ENCODE results near the gene PRMT1.

Gene PRMT1

DNA sequence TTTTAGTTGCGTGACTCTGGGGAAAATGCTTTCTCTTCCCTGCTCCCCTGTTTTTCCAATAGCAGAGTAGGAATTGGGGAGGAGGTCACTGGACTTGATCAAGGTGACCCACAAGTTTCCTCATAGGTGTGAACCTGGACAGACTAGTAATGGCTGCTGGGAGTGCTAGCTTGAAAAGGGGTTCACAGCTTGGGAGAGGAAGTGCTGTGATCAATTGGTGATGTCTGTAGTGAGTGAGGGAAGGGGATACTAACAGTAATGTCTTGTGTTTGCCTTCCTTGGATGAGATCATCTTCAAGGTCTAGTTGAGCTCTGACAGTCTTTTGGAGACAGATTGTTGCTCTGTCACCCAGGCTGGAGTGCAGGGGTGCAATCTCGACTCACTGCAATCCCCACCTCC, 9.6 kb upstream of the PRMT1 start:
- no peak for DNase-seq (ENCODE audit: low read depth in 1 of 2, low spot score in 1 of 2)

- DNase-seq (ENCODE audit: low read depth in 1 of 2, low spot score in 1 of 2), result no peak
Observed at GRCh38 chr19:49669516-49669915, 7.6 kb upstream of the PRMT1 start.

DNA sequence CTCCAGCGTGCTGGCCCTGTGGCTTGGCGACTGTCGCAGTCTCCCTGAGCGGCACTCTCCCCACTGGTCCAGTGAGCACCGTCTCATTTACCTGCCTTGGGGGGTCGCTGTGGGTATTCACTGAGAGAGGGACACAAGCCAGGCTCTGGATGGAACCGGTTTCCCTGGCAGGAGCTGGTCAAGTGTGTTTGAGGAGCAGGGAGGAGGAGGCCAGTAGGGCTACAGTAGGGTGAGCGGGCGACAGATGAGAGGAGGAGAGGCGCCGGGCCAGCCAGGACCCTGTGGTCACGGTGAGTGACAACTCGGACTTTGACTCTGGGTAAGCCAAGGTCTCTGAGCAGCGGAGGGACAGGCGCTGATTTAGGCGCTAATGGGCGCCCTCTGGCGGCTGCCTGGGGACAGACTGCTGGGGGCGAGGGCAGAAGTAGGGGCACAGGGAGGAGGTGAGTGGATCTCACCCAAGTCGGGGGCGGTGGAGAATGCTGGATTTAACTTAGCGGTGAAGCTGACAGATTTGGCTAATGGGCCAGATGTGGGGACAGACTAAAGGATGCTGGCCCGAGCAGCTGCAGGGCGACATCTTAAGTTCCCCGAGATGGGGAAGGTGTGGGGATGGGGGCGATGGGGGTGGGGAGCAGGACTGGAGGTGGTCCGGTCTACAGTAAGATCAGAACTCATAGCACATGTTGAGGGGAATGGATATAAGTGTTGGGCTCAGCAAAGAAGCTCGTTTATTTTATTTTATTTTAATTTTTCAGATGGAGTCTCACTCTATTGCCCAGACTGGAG, 4.7 kb upstream of the PRMT1 start:
- peak; percentile 58 to 68 for DNase-seq (ENCODE audit: low read depth in 1 of 2, low spot score in 1 of 2)

DNA sequence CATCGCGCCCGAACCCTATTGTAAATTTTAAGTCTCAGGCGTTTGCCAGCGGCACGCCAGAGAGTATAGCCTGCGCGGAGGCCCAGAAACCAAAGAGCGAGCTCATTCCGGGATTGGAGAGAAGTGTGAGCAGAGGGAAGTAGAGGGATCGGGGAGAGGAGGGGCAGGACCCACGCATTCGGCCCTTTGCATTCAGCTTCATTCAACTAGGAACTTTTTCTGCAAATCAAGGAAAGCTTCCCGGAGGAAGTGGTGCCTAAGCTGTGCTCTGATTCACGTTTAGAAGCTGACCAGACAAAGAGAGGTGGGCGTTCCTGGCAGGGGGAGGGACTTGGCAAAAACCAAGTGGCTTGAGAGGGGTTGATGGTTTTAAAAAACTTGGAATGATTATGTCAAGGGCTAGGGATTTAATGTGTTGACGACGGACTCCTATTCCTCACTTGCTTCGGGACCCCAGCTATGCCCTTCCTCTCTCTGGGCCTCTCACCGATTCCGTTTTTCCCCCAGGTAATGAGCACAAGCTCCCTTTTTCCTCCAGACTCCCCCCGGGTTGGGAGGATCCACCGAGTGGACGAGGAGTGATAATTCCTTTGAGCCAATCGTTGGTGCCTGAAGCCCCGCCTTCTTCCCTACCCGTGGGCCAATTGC, 811 bp upstream of the PRMT1 start:
- no peak for DNase-seq (ENCODE audit: low read depth in 1 of 2, low spot score in 1 of 2)

DNA sequence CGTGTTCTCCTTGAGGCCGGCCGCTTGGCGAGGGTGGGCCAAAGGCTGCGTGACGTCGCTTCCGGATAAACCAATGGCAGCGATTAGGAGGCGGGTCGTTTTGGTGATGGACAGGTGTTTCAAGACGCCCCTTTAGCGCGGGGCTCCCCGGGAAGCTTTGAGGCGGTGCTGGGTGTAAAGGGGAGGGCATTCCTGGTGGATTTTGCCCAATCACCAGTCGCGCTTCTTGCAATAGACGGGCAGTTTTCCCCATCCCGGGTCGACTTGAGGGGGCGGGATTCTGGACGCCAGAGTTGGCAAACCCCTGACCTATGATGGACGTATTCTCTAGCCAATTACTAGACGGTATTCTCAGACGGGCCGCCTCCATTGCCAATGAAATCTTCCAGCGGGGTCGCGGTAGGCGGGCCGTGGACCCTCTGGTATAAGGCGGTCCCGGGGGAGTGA, 264 bp upstream of the PRMT1 start:
- peak; percentile 94 to 96 for DNase-seq (ENCODE audit: low read depth in 1 of 2, low spot score in 1 of 2)

- DNase-seq (ENCODE audit: low read depth in 1 of 2, low spot score in 1 of 2), result peak; percentile 69 to 70
Observed at GRCh38 chr19:49677901-49678674, 1.0 kb downstream of the PRMT1 start.

- DNase-seq (ENCODE audit: low read depth in 1 of 2, low spot score in 1 of 2), result no peak
Observed at GRCh38 chr19:49678985-49679770, 2.1 kb downstream of the PRMT1 start.

GRCh38 chr19:49679771-49680413, 2.8 kb downstream of the PRMT1 start:
- no peak for DNase-seq (ENCODE audit: low read depth in 1 of 2, low spot score in 1 of 2)

- DNase-seq (ENCODE audit: low read depth in 1 of 2, low spot score in 1 of 2), result peak; percentile 91 to 96
Observed at GRCh38 chr19:49680421-49681351, 3.6 kb downstream of the PRMT1 start.

- DNase-seq (ENCODE audit: low read depth in 1 of 2, low spot score in 1 of 2), result no peak
Observed at GRCh38 chr19:49681830-49682229, 4.8 kb downstream of the PRMT1 start.

GRCh38 chr19:49682274-49682673, 5.2 kb downstream of the PRMT1 start:
- no peak for DNase-seq (ENCODE audit: low read depth in 1 of 2, low spot score in 1 of 2)

- DNase-seq (ENCODE audit: low read depth in 1 of 2, low spot score in 1 of 2), result no peak
Observed at GRCh38 chr19:49683814-49684250, 6.8 kb downstream of the PRMT1 start.

DNA sequence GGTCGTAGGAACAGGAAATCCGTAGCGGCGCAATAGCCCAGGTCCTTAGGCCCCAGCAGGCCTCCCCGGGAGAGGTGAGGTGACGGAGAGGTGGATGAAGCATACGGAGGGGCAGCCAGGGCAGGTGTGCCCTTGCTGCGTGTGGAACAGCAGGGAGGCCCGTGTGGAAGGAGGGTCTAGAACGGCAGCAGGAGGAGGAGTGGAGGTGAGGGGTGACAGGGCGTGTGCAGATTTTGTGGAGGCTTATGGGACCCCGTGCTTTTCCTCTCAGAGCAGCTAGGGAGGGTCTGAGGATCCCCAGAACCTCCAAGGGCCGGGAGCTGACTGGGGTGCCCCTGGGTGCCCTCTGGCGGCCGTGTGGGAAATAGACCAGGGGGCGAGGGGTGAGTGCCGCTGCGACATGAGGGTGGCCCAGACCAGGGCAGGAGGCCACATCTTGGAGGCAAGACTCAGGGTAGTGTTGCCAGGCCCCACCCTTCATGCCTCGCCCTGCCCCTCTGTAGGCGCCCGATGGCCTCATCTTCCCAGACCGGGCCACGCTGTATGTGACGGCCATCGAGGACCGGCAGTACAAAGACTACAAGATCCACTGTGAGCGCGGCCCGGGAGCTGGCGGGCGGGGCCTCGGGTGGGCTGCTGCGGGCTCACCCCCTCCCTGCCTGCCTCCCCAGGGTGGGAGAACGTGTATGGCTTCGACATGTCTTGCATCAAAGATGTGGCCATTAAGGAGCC, 7.3 kb downstream of the PRMT1 start:
- no peak for DNase-seq (ENCODE audit: low read depth in 1 of 2, low spot score in 1 of 2)

- no peak for DNase-seq (ENCODE audit: low read depth in 1 of 2, low spot score in 1 of 2)
Observed at GRCh38 chr19:49684983-49685553, 8.0 kb downstream of the PRMT1 start.

DNA sequence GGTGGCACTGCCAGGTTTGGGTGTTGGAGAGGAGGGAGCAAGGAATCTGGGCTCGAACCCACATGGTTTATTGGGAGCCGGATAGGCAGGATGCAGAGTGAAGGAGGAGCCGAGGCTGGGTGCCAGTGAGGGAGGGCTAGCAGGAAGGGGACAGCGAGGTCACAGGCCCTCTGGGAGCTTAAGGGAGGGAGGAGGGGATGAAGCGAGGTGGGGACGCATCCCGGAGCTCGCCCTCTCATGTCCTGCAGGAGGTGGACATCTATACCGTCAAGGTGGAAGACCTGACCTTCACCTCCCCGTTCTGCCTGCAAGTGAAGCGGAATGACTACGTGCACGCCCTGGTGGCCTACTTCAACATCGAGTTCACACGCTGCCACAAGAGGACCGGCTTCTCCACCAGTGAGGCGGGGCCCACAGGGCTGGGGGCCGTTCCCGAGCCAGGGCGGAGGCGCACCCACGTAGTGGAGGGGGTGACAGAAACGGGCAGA, 8.8 kb downstream of the PRMT1 start:
- DNase-seq (ENCODE audit: low read depth in 1 of 2, low spot score in 1 of 2), result no peak

DNA sequence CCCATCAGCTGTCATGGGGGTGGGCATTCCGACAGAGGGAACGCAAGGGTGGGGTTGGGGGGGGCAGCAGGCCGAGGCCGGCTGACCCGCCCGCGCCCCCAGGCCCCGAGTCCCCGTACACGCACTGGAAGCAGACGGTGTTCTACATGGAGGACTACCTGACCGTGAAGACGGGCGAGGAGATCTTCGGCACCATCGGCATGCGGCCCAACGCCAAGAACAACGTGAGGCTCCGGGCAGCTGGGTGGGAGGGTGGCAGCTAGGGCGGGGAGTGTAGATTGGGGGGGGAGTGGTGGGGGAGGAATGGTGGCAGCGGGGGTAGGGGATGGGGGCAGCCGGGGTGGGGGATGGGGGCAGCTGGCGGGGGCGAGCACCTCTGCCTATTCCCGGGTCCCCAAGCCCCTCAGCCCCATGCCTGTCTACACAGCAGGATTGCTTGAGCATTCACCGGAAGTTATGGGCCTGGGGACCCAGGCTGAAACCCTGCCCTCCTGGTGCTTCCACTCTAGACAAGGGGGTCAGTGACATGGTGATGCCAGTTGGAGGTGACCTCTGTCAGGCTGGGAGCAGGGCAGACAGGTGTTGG, 9.5 kb downstream of the PRMT1 start:
- no peak for DNase-seq (ENCODE audit: low read depth in 1 of 2, low spot score in 1 of 2)

GRCh38 chr19:49687150-49687549, 10.1 kb downstream of the PRMT1 start:
- DNase-seq (ENCODE audit: low read depth in 1 of 2, low spot score in 1 of 2), result no peak
